ENCODE measurements around the gene KCNQ1. TPM values are rescaled to one million over a fixed set of nuclear protein-coding genes. Genes with fewer than 3 reads are reported as not detected.

The KCNQ1 gene
- total RNA-seq, 1 experiment from 2014 or later = 2.3 TPM

- H4K20me1 ChIP-seq (ENCODE audit: control insufficient read depth, insufficient read depth, insufficient read length) = no peaks in the 10 kb centered on the region
- H3K14ac ChIP-seq (ENCODE audit: insufficient read depth, low read length) = 0 out of 2 replicates have a peak overlapping the region, but pooled peaks have one; percentile 21
- H4K8ac ChIP-seq (replicated peaks; ENCODE audit: insufficient read length, low read depth, low read length) = no peak overlapping the region
- no peak overlapping the region for H3K9ac ChIP-seq (ENCODE audit: extremely low read depth, insufficient read length, low read length)
- Mint-ChIP-seq H3K4me3 (peak overlapping the region; percentile 65 to 69), H3K4me1 (peaks cover 13 to 14% of the 10 kb centered on the region in 2 experiments), H3K9me3 (peaks cover 0 to 2% of the 10 kb centered on the region in 2 experiments; a peak in 2 of 5 replicates), H3K27me3 (ENCODE audit: low read depth) (peaks cover 66% of the 10 kb centered on the region), H3K27ac (peak overlapping the region; percentile 67 to 93 (median 70); a peak in 5 of 7 replicates), H3K36me3 (ENCODE audit: insufficient read depth in 1 of 3, low read depth in 3 of 3) (no peaks in the 10 kb centered on the region; a peak in 1 of 7 replicates)
- H2BK12ac ChIP-seq (ENCODE audit: insufficient read length, low read depth, low read length) = no peak overlapping the region
- H4K5ac ChIP-seq (ENCODE audit: insufficient read length, low read depth, low read length) = no peak overlapping the region
- no peak overlapping the region for H3K56ac ChIP-seq (ENCODE audit: insufficient read length, low read depth, low read length)
- H2AFZ ChIP-seq (ENCODE audit: low read length) = no peak overlapping the region
- H2BK15ac ChIP-seq (ENCODE audit: low read depth, low read length) = no peak overlapping the region
- TF ChIP-seq CTCF (conservative IDR thresholded peaks at IDR 0.05) = peak; percentile 52; the same call in 2 of the 3 replicates
- H3K79me1 ChIP-seq (ENCODE audit: insufficient read depth, low read depth, low read length, poor library complexity, severe bottlenecking) = no peaks in the 10 kb centered on the region
- no peaks in the 10 kb centered on the region; the same call in 1 of the 2 replicates for H3K27me3 ChIP-seq (ENCODE audit: insufficient read depth, low read length)
- H3K4me1 ChIP-seq (ENCODE audit: insufficient read depth, low read length) = no peaks in the 10 kb centered on the region
- DNase-seq = peak; percentile 81
- no peak overlapping the region for H2BK20ac ChIP-seq (ENCODE audit: low read depth, low read length, poor library complexity, severe bottlenecking)
- no peak overlapping the region for H4K91ac ChIP-seq (ENCODE audit: insufficient read length, low read depth, low read length)
- H3K23me2 ChIP-seq (ENCODE audit: insufficient read length, low read depth, low read length, poor library complexity, severe bottlenecking) = no peaks in the 10 kb centered on the region
- H3T11ph ChIP-seq (ENCODE audit: low read length) = no peak overlapping the region
- no peak overlapping the region for H3K27ac ChIP-seq (ENCODE audit: insufficient read length, low read depth, low read length)
- H2AK5ac ChIP-seq (ENCODE audit: insufficient read length, low read length) = no peak overlapping the region
- no CpG with 5 or more reads among the region's 4 CpGs for WGBS (ENCODE audit: extremely low coverage, insufficient read length, low lambda C conversion rate)
- no peak overlapping the region for H3K18ac ChIP-seq (ENCODE audit: insufficient read length, low read depth, low read length)
- no peaks in the 10 kb centered on the region for H3K79me2 ChIP-seq (ENCODE audit: insufficient read depth, low read length)
- H3K23ac ChIP-seq (ENCODE audit: insufficient read length, low read depth, low read length) = no peak overlapping the region
- peaks cover 4% of the 10 kb centered on the region for H3K9me3 ChIP-seq (ENCODE audit: control insufficient read depth, low read depth, low read length)
- no peak overlapping the region for H2BK120ac ChIP-seq (ENCODE audit: low read depth, low read length, poor library complexity, severe bottlenecking)
- H2BK5ac ChIP-seq (ENCODE audit: insufficient read length, low read length) = no peak overlapping the region
- H3K4ac ChIP-seq (ENCODE audit: low read depth, low read length) = no peak overlapping the region
- peak overlapping the region; percentile 20 for H3K4me2 ChIP-seq (ENCODE audit: insufficient read depth, insufficient read length, low read length)
Measured at GRCh38 chr11:2892967-2893528, 448.2 kb downstream of the KCNQ1 start.

Measured in H9 (cell line).